ENCODE measurements around the gene GRAMD1A.
A peak's percentile ranks its signal among the peaks of the same experiment; 100 is the strongest.
"Not testable (repeated sequence)": the region's sequence is repeated elsewhere in the genome, so short reads cannot be mapped to it uniquely, and the experiment has no call there.

GRAMD1A gene

DNA sequence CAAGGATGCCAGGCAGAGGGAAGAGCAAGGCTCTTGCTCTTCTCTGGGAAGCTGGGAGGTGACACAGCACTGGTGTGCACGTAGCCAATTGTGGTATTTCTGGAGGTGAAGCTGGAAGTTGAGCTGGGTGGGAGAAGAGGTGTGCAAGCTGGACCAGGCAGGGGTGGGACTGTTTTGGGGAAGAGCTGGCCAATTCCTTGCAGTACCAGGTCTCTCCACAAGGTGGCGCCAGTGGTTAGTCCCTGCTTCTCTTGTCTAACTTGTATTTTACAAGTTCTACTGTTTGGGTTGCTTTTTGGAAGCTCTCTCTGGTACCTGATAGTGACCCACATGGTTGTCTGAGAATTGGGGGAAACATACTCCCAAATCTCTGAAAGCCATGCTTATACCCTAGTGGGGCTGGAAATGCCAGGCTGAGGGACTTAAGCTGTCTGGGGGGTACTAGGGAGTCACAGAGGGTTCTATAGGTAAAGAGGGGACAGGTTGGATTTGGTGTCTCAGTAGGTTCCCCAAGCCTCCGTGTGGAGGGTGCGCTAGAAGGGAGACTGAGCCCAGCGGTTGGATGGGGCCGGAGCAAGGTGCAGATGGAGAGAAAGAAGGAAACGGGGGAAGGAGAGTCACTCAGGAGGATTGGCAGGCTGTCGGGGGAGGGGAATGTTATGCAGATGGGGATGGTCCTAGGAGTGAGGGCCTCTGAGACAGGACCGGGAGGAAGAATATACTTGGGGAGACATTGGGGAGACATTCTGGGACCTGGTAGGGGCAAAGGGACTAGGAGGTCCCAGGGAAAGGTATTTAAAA lies 44.4 kb downstream of the GRAMD1A start:
- ChIA-PET CTCF (interaction anchor here (0.7 to 6.3 kb wide), 43 partner anchors 10 to 464 kb away, joined by 3 to 98 read pairs (median 6); partner anchors contain the start of genes FXYD3, GRAMD1A and LGI4), POLR2A (interaction anchor here (0.6 kb wide), 1 partner anchor 13 kb away, joined by 7 read pairs; no protein-coding TSS in a partner anchor)
- no peak for DNase-seq (ENCODE audit: low read depth, low spot score)
- peak; percentile 84 for TF ChIP-seq CTCF (IDR thresholded peaks at IDR 0.05; ENCODE audit: insufficient read depth, low read length, missing control alignments)
- no peak overlapping the region for H3K4me3 ChIP-seq (ENCODE audit: low read depth, low read length)

DNA sequence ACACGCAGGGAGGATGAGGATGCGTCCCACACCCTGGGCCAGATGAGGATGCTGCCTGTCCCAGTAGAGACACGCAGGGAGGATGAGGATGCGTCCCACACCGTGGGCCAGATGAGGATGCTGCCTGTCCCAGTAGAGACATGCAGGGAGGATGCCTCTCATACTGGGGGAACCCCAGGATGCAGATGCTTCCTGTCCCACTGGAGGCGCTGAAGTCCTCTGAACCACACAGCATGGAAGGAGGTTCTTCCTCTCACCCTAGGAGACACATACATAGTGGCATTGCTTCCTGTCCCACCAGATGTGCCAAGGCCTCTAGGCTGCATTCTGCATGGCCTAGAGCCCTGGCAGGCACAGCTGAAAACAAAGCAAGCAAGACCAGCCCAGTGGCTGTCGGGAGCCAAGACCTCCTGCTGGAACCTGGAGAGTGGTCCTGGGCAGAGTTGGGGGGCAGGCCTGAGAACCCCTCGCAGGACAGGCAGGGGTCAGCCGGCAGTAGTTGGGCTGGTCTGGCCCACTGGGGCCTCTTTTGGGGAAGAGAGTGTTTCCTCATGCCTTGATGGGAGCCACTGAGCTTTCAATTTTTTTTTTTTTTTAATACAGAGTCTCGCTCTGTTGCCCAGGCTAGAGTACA lies 45.7 kb downstream of the GRAMD1A start:
- CTCF ChIA-PET, result interaction anchor here (0.7 to 6.3 kb wide), 18 partner anchors 10 to 127 kb away, joined by 3 to 98 read pairs (median 5); partner anchors contain the start of gene LGI4
- H3K4me3 ChIP-seq (ENCODE audit: low read depth, low read length), result no peak overlapping the region
- TF ChIP-seq CTCF (IDR thresholded peaks at IDR 0.05; ENCODE audit: insufficient read depth, low read length, missing control alignments), result peak; percentile 64
- POLR2A ChIA-PET, result no interaction called here
- DNase-seq (ENCODE audit: low read depth, low spot score), result no peak

GRCh38 chr19:35046461-35046860 lies 46.3 kb downstream of the GRAMD1A start:
- no peak overlapping the region for H3K4me3 ChIP-seq (ENCODE audit: low read depth, low read length)
- POLR2A ChIA-PET, result no interaction called here
- DNase-seq (ENCODE audit: low read depth, low spot score), result no peak
- CTCF ChIA-PET, result interaction anchor here (0.7 to 6.3 kb wide), 16 partner anchors 9 to 127 kb away, joined by 3 to 98 read pairs (median 4); partner anchors contain the start of gene LGI4
- no peak for TF ChIP-seq CTCF (IDR thresholded peaks at IDR 0.05; ENCODE audit: insufficient read depth, low read length, missing control alignments)

GRCh38 chr19:35048911-35049411 lies 48.8 kb downstream of the GRAMD1A start:
- DNase-seq (ENCODE audit: low read depth, low spot score), result no peak
- ChIA-PET POLR2A (no interaction called here), CTCF (interaction anchor here (1.0 to 6.9 kb wide), 6 partner anchors 7 to 92 kb away, joined by 3 to 98 read pairs (median 4); no protein-coding TSS in a partner anchor)
- no peak overlapping the region for H3K4me3 ChIP-seq (ENCODE audit: low read depth, low read length)
- no peak for TF ChIP-seq CTCF (IDR thresholded peaks at IDR 0.05; ENCODE audit: insufficient read depth, low read length, missing control alignments)

DNA sequence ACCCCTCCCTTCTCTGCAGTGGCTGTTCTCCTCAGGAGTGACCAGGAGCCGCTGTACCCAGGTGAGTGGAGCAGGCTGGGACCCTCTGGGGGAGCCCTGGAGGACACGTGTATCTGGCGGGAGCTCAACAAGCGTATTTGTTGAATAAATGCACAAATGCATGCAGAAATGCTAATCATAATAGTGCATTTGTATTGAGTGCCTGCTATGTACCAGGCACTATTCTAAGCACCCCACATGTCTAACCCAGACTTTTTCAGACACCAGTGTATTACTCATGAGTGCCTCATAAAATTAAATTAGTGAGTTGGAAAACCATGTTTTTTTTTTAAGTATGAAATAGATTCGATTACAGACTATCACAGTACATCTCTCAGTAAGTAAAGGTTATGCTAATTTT lies 49.3 kb downstream of the GRAMD1A start:
- ChIA-PET CTCF (interaction anchor here (1.3 to 6.9 kb wide), 4 partner anchors 11 to 92 kb away, joined by 3 to 44 read pairs (median 4); no protein-coding TSS in a partner anchor), POLR2A (no interaction called here)
- no peak for DNase-seq (ENCODE audit: low read depth, low spot score)
- no peak for TF ChIP-seq CTCF (IDR thresholded peaks at IDR 0.05; ENCODE audit: insufficient read depth, low read length, missing control alignments)
- no peak overlapping the region for H3K4me3 ChIP-seq (ENCODE audit: low read depth, low read length)

DNA sequence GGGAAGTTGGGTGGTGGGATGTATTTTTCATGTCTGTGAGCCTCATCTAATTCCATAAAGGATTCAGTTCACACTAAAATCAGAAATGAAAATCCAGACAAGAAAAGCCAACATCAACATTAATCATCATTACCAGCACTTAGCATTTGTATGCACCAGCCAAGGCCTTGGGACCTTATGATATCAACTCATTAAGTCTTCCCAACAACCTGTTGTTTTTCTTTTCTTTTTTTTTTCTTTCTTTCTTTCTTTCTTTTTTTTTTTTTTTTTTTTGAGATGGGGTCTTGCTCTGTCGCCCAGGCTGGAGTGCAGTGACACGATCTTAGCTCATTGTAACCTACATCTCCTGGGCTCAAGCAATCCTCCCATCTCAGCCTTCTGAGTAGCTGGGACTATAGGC lies 50.5 kb downstream of the GRAMD1A start:
- POLR2A ChIA-PET; H3K4me3 ChIP-seq (ENCODE audit: low read depth, low read length); DNase-seq (ENCODE audit: low read depth, low spot score): not testable (repeated sequence)
- CTCF ChIA-PET, result interaction anchor here (2.0 to 6.9 kb wide), 2 partner anchors 16 to 85 kb away, joined by 7 to 44 read pairs; partner anchors contain the start of gene LGI4

- H3K4me3 ChIP-seq (ENCODE audit: low read depth, low read length); DNase-seq (ENCODE audit: low read depth, low spot score); POLR2A ChIA-PET: not testable (repeated sequence)
- CTCF ChIA-PET, result interaction anchor here (1.2 to 6.9 kb wide), 3 partner anchors 16 to 84 kb away, joined by 3 to 44 read pairs (median 7); partner anchors contain the start of gene LGI4
These were observed 51.1 kb downstream of the GRAMD1A start for GRCh38 chr19:35051268-35051667.
